HepG2 (cell line): ENCODE data around the gene KLHL21. TPM values are rescaled to one million over a fixed set of nuclear protein-coding genes. Genes with fewer than 3 reads are reported as not detected.
A peak's percentile ranks its signal among the peaks of the same experiment; 100 is the strongest.

Source experiments
- ADNP ChIP-seq: sonication (generic); formaldehyde crosslinking; IDR thresholded peaks from 2 replicates; pipeline ENCODE4 v1.4.0; 2020; ENCODE audit warnings: missing genetic modification reagents
- BRD4 ChIP-seq: sonication (generic); formaldehyde crosslinking; IDR thresholded peaks from 2 replicates; pipeline ENCODE4 v1.4.0; 2020; ENCODE audit warnings: missing genetic modification reagents
- CENPX ChIP-seq: sonication (generic); formaldehyde crosslinking; IDR thresholded peaks from 2 replicates; pipeline ENCODE4 v1.9.0; 2021; ENCODE audit warnings: mild to moderate bottlenecking, missing genetic modification reagents, moderate library complexity
- DMAP1 ChIP-seq: IDR thresholded peaks from 2 replicates; pipeline ENCODE4 v1.6.1; 2016
- DNMT1 ChIP-seq: sonication (generic); formaldehyde crosslinking; IDR thresholded peaks from 2 replicates; pipeline ENCODE4 v1.5.1; 2020; ENCODE audit warnings: mild to moderate bottlenecking, missing genetic modification reagents
- HNRNPL ChIP-seq: fragments of 200-400 bp; formaldehyde crosslinking; IDR thresholded peaks from 2 replicates; pipeline ENCODE4 v1.6.1; 2017; ENCODE audit warnings: mild to moderate bottlenecking, low read depth, low read length
- MED13 ChIP-seq: sonication (generic); formaldehyde crosslinking; IDR thresholded peaks from 2 replicates; pipeline ENCODE4 v1.5.0; 2020; ENCODE audit warnings: missing genetic modification reagents
- NFYB ChIP-seq: sonication (generic); formaldehyde crosslinking; IDR thresholded peaks from 2 replicates; pipeline ENCODE4 v1.4.0; 2020; ENCODE audit warnings: missing genetic modification reagents
- RBAK ChIP-seq: sonication (generic); formaldehyde crosslinking; IDR thresholded peaks from 2 replicates; pipeline ENCODE4 v1.5.1; 2020; ENCODE audit warnings: mild to moderate bottlenecking, missing genetic modification reagents
- SAFB2 ChIP-seq: sonication (generic); formaldehyde crosslinking; IDR thresholded peaks from 2 replicates; pipeline ENCODE4 v1.5.1; 2020; ENCODE audit warnings: missing genetic modification reagents, low read depth, mild to moderate bottlenecking, borderline replicate concordance
- SALL2 ChIP-seq: sonication (generic); formaldehyde crosslinking; IDR thresholded peaks from 2 replicates; pipeline ENCODE4 v1.8.1; 2023; ENCODE audit warnings: mild to moderate bottlenecking, missing genetic modification reagents, inconsistent platforms
- SATB2 ChIP-seq: sonication (generic); formaldehyde crosslinking; IDR thresholded peaks from 2 replicates; pipeline ENCODE4 v1.5.0; 2020; ENCODE audit warnings: missing genetic modification reagents
- ZMYM4 ChIP-seq: sonication (generic); formaldehyde crosslinking; IDR thresholded peaks from 2 replicates; pipeline ENCODE4 v1.8.1; 2023; ENCODE audit warnings: mild to moderate bottlenecking, missing genetic modification reagents
- ZNF3 ChIP-seq: IDR thresholded peaks from 2 replicates; pipeline ENCODE4 v1.7.0; 2017; ENCODE audit warnings: inconsistent platforms
- ZNF562 ChIP-seq: sonication (generic); formaldehyde crosslinking; IDR thresholded peaks from 2 replicates; pipeline ENCODE4 v1.8.0; 2022; ENCODE audit warnings: missing genetic modification reagents, borderline replicate concordance
- ZNF569 ChIP-seq: sonication (generic); formaldehyde crosslinking; IDR thresholded peaks from 2 replicates; pipeline ENCODE4 v1.5.0; 2020; ENCODE audit warnings: mild to moderate bottlenecking, missing genetic modification reagents, moderate library complexity, borderline replicate concordance
- ZSCAN29 ChIP-seq: sonication (generic); formaldehyde crosslinking; conservative IDR thresholded peaks from 2 replicates; pipeline ENCODE4 v1.4.0; 2020; ENCODE audit warnings: mild to moderate bottlenecking, missing genetic modification reagents
- polyA plus RNA-seq, 8 experiments: library from polyadenylated mRNA; depleted of rRNA in 3 of 8; stranded (reverse) in 7 of 8; unstranded in 1 of 8; fragments of >200 nt; fragmentation: Illumina TruSeq in 4 of 8; extraction: Trizol in 4 of 8; gene quantifications; 2 replicates each; pipeline versions ENCODE4 v1.2.1 to v1.2.3, GENCODE V29; 2011 to 2016; ENCODE audit warnings: low read depth in 4 of 8, missing spikeins in 1 of 8, mixed read lengths in 1 of 8; ENCODE audit not compliant: insufficient read depth in 1 of 8
- total RNA-seq, 5 experiments: library from RNA; depleted of rRNA; stranded (reverse); fragments of >200 nt; fragmentation: Illumina TruSeq; extraction: Trizol; gene quantifications; 2 replicates each; pipeline ENCODE4 v1.2.3, GENCODE V29; 2016; ENCODE audit warnings: low read depth in 1 of 5
- TF ChIP-seq, protein P1 (sequence below): sonication (generic); formaldehyde crosslinking; IDR thresholded peaks from 2 replicates; pipeline ENCODE4 v1.5.0; 2020; ENCODE audit warnings: missing genetic modification reagents
- TF ChIP-seq, protein P2 (sequence below): sonication (generic); formaldehyde crosslinking; IDR thresholded peaks from 2 replicates; pipeline ENCODE4 v1.4.0; 2020; ENCODE audit warnings: mild to moderate bottlenecking, missing genetic modification reagents
- TF ChIP-seq, protein P3 (sequence below): sonication (generic); formaldehyde crosslinking; IDR thresholded peaks from 2 replicates; pipeline ENCODE4 v1.5.0; 2020; ENCODE audit warnings: mild to moderate bottlenecking, missing genetic modification reagents
- TF ChIP-seq, protein P4 (sequence below): sonication (generic); formaldehyde crosslinking; IDR thresholded peaks from 2 replicates; pipeline ENCODE4 v1.4.0; 2020; ENCODE audit warnings: missing genetic modification reagents
- TF ChIP-seq, protein P5 (sequence below): sonication (generic); formaldehyde crosslinking; IDR thresholded peaks from 2 replicates; pipeline ENCODE4 v1.8.1; 2023; ENCODE audit warnings: mild to moderate bottlenecking, missing genetic modification reagents, borderline replicate concordance
- TF ChIP-seq, protein P6 (sequence below): sonication (generic); formaldehyde crosslinking; IDR thresholded peaks from 2 replicates; pipeline ENCODE4 v1.8.1; 2022; ENCODE audit warnings: mild to moderate bottlenecking, missing genetic modification reagents

KLHL21 gene
- total and polyA plus RNA-seq, 2 of the 13 experiments (the other 11 are each of a cell fraction or from before 2014, with no cell fraction given) = 14.8 to 25.0 TPM

DNA sequence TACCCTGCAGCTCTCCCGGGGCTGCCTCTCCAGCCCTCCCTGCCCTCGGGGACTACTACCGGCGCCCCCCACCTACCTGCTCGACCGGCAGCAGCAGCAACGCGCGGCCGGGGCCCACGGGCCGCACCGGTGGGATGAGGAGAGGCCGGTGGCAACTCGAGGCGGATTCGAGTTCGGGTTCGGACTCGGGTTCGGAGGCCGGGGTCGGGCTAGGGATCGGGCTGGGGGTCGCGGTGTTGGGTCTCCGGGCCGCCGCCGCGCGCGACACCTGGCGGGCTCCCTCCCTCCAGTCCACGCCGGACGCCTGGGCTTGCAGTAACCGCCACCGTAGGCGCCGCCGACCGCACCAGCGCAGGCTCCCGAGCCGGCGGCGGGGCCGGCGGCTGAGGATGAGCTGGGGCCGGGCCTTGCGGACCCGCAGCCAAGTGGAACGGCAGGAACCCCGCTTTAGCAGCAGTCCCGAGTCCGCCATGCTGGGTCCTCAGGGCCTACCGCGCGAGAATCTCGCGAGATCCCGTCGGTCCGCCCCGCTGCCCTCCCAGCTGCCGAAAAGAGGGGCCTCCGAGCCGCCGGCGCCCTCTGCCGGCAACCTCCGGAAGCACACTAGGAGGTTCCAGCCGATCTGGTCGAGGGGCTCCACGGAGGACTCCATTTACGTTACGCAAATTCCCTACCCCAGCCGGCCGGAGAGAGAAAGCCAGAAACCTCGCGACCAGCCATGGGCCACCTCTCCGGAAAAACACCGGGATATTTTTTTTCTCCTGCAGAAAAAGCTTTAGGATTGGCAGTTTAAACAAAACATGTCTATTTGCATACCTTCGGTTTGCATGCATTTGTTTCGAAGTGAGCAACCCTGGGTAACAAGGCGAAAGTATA is 48.4 kb downstream of the KLHL21 start, which contains the start of gene NOL9 (continued):
- TF ChIP-seq NFYB (CRISPR knock-in tag) = 0 out of 2 replicates have a peak, but pooled peaks have one; percentile 23
- TF ChIP-seq, protein P1, sequence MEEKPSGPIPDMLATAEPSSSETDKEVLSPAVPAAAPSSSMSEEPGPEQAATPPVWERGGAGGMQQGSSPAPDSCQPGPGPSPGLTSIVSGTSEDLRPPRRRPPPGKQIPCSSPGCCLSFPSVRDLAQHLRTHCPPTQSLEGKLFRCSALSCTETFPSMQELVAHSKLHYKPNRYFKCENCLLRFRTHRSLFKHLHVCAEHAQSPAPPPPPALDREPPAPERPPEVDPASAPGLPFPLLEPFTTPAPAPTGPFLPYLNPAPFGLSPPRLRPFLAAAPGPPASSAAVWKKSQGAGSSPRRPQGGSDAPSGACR (CRISPR knock-in tag) = 0 out of 2 replicates have a peak, but pooled peaks have one; percentile 68
- TF ChIP-seq, protein P2, sequence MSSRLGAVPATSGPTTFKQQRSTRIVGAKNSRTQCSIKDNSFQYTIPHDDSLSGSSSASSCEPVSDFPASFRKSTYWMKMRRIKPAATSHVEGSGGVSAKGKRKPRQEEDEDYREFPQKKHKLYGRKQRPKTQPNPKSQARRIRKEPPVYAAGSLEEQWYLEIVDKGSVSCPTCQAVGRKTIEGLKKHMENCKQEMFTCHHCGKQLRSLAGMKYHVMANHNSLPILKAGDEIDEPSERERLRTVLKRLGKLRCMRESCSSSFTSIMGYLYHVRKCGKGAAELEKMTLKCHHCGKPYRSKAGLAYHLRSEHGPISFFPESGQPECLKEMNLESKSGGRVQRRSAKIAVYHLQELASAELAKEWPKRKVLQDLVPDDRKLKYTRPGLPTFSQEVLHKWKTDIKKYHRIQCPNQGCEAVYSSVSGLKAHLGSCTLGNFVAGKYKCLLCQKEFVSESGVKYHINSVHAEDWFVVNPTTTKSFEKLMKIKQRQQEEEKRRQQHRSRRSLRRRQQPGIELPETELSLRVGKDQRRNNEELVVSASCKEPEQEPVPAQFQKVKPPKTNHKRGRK (CRISPR knock-in tag) = no peak
- peak; percentile 48; the same call in 1 of the 2 replicates for TF ChIP-seq ZSCAN29
- TF ChIP-seq, protein P3, sequence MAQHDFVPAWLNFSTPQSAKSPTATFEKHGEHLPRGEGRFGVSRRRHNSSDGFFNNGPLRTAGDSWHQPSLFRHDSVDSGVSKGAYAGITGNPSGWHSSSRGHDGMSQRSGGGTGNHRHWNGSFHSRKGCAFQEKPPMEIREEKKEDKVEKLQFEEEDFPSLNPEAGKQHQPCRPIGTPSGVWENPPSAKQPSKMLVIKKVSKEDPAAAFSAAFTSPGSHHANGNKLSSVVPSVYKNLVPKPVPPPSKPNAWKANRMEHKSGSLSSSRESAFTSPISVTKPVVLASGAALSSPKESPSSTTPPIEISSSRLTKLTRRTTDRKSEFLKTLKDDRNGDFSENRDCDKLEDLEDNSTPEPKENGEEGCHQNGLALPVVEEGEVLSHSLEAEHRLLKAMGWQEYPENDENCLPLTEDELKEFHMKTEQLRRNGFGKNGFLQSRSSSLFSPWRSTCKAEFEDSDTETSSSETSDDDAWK = no peak
- TF ChIP-seq CENPX (CRISPR knock-in tag) = no peak
- peak; percentile 67 for TF ChIP-seq DMAP1
- no peak for TF ChIP-seq MED13 (CRISPR knock-in tag)
- no peak for TF ChIP-seq DNMT1
- peak; percentile 98 for TF ChIP-seq ZMYM4
- peak; percentile 74 for TF ChIP-seq BRD4 (CRISPR knock-in tag)
- no peak for TF ChIP-seq HNRNPL
- no peak for TF ChIP-seq ZNF3 (CRISPR knock-in tag)
- TF ChIP-seq, protein P4, sequence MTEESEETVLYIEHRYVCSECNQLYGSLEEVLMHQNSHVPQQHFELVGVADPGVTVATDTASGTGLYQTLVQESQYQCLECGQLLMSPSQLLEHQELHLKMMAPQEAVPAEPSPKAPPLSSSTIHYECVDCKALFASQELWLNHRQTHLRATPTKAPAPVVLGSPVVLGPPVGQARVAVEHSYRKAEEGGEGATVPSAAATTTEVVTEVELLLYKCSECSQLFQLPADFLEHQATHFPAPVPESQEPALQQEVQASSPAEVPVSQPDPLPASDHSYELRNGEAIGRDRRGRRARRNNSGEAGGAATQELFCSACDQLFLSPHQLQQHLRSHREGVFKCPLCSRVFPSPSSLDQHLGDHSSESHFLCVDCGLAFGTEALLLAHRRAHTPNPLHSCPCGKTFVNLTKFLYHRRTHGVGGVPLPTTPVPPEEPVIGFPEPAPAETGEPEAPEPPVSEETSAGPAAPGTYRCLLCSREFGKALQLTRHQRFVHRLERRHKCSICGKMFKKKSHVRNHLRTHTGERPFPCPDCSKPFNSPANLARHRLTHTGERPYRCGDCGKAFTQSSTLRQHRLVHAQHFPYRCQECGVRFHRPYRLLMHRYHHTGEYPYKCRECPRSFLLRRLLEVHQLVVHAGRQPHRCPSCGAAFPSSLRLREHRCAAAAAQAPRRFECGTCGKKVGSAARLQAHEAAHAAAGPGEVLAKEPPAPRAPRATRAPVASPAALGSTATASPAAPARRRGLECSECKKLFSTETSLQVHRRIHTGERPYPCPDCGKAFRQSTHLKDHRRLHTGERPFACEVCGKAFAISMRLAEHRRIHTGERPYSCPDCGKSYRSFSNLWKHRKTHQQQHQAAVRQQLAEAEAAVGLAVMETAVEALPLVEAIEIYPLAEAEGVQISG (CRISPR knock-in tag) = peak; percentile 99
- TF ChIP-seq, protein P5, sequence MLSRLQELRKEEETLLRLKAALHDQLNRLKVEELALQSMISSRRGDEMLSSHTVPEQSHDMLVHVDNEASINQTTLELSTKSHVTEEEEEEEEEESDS (CRISPR knock-in tag) = no peak
- TF ChIP-seq SATB2 = 0 out of 2 replicates have a peak, but pooled peaks have one; percentile 30
- TF ChIP-seq ZNF562 (CRISPR knock-in tag) = no peak
- no peak for TF ChIP-seq ZNF569 (CRISPR knock-in tag)
- peak; percentile 79 for TF ChIP-seq SALL2 (CRISPR knock-in tag)
- TF ChIP-seq ADNP = no peak
- TF ChIP-seq SAFB2 (CRISPR knock-in tag) = peak; percentile 55; the same call in 1 of the 2 replicates
- no peak for TF ChIP-seq RBAK
- TF ChIP-seq, protein P6, sequence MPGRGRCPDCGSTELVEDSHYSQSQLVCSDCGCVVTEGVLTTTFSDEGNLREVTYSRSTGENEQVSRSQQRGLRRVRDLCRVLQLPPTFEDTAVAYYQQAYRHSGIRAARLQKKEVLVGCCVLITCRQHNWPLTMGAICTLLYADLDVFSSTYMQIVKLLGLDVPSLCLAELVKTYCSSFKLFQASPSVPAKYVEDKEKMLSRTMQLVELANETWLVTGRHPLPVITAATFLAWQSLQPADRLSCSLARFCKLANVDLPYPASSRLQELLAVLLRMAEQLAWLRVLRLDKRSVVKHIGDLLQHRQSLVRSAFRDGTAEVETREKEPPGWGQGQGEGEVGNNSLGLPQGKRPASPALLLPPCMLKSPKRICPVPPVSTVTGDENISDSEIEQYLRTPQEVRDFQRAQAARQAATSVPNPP = no peak
